Measurements from ENCODE around the gene RGS3.
"Not testable (repeated sequence)": the region's sequence is repeated elsewhere in the genome, so short reads cannot be mapped to it uniquely, and the experiment has no call there.

The RGS3 gene

DNA sequence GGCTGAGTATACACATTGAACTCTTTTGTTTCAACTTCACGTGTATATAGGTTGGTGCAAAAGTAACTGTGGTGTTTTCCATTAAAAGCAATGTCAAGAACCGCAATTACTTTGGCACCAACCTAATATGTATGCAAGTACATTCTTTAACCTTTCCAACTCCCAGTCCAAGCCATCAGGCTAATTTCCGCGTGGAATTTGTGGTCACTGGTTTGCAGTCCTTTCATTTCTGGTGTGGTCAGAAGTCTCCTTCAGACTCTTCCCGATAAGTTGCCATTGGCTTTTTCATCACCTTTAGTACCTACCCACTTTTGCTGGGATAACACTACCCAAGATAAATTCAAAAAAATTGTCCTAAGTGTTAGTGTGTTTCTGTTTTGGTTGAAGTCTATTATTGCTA, 84.0 kb downstream of the RGS3 start:
- no peak for DNase-seq (ENCODE audit: low spot score)

DNA sequence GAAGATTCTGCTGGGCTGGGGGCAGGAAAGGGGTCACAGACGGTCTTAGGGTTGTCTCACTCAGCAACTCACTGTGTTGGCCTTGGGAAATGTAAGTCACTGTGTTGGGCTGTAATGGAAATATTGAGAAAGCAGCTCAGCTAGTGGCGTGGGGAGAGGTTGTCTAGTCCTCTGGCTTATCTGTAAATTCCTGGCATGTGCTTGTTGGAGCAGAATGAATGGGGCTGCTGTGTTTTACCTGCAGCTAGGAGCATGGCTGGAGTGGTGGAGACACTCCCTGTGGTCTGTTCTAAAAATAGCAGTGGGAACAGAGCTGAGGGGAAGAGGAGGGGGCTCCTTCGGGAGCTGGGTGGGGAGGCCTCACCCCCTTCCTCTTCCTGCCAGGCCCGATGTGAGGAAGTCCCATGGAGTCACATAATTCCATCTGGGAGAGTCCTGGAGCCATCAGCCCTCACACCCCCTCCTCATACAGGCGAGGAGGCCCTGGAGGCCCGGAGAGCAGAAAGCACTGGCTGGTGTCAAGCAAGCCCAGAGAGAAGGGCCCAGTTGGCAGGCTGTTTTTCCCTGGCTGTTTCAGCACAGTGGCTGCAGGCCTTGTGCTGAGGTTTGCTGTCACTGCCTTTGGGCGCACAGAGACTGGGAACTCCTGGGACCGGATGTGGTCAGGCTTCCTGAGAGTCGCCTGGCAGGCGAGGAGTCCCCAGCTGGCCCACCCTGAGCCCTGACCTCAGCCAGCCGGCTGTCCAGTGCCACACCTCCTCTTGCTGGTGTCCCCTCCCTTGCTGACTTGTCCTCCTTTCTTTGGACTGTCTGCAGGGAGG, 84.9 kb downstream of the RGS3 start:
- no peak for DNase-seq (ENCODE audit: low spot score)

DNA sequence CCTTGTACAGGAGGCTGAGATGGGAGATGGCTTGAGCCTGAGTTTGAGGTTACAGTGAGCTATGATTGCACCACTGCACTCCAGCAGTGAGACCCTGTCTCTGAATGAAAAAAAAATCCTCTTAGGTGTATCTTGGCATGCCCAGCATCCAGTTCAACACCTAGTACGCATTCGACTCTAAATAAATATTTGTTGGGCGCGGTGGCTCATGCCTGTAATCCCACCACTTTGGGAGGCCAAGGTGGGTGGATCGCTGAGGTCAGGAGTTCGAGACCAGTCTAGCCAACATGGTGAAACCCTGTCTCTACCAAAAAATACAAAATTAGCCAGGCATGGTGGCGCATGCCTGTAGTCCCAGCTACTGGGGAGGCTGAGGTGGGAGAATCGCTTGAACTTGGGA, 86.4 kb downstream of the RGS3 start:
- not testable (repeated sequence) for DNase-seq (ENCODE audit: low spot score)

DNA sequence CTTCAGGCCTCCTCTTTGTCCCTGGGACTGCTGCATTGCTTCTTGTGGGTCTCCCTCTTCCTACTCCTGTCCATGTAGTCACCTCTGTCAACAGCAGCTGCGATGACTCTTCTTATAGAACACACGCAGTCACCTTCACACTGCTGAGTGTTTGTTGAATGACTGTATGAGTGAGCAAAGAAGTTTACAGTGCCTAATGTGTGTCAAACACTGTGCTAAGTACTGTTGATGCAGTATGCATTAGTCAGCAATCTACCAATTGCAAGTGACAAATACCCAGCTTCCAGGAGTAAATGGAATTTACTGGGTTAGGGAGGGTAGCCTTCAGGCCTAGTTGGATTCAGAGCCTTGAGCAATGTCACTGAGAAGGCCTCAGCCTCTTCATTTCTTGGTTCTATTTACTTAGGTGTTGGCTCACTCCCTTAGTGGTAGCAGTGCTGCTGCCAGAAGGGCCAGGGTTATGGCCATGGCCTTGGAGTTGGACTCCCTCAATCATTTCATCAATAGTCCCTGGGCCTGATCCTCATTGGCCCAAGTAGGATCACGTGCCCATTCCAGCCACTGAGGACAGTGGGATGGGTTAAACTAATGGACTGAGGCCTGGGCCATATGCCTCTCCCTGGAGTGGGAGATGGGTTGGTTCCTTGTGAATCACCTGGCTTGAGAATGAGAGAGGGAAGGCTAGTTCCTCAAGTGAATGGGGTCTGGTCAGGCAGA, 93.5 kb downstream of the RGS3 start:
- DNase-seq (ENCODE audit: low spot score) = no peak

DNA sequence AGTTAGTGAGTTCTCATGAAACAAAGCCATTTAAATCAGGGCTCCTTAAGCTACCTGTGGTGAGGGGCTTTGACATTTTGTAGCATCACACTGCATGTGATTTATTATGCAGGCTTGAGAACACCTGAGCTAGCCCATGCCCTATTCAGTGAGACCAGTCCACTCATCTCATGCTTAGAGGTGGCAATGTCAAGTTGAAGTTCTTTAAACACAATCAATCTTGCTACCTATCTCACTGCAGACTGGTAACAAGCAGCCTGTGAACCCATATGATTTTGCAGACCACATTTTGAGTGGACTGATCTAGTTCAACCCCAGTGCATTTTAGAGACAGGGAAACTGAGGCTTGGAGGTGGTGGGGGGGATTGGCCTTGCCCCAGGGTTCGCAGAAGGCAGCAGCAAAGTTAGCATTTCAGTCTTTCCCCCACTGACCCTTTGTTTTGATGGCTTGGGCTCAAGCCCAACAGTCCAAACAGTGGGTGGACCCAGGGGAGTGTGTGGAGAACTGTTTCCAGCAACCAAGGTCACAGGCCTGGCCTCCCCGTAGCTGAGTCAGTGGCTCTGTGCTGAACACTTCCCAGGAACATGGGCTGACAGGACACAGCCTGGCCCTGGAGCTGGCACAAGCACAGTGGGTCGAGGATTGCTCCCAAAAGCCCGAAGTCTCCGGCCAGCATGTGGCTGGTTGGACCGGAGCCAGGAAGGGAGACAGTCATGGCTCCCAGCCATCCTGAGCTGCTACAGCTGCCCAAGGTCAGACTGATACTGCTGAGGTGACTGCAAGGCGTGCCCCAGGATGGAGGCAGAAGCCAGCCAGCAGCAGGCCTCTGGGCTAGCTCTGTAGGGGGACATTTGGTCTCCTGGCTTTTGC, 95.3 kb downstream of the RGS3 start:
- DNase-seq (ENCODE audit: low spot score) = no peak

DNA sequence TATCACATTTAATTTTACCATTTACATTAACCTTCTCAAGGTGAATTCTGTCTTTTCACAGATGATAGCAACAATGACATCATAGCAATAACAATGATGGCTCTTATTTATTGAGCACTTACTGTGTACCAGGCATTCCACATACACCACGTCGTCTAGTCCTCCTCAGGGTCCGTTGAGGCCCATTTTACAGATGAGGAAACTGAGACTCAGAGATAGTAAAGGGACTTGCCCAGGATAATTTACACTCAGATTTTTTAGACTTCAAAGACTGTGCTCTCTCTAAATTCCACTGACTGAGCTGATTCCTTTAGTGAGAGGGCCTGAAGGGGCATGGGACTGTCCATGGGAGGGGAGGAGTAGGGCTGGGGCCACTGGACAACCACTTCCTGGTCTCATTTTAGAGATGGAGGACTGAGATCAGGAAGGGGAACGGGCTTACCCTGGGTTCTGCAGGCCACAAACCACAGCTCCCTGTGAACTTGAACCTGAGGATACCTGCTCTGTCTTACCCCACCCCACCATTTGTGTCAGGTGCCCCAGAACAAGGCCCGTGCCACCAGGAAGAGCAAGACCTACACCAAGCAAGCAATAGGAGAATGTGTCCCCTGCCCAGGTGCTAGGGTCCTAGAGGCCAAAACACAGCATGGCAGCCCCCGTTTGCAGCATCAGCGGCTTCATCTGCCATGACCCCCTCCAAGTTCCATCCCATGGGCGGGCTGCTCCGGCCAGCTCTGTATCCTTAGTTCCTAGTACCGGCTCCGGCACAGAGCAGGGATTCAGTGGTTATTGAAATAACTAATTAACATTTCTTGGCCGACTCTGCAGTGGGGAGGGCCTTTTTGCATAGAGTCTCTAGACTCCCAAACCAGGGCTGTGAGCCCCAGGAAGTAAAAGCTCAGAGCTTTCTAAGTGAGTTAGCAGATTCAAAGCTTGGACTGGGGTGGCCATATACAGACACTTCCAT, 96.6 kb downstream of the RGS3 start:
- no peak for DNase-seq (ENCODE audit: low spot score)

DNA sequence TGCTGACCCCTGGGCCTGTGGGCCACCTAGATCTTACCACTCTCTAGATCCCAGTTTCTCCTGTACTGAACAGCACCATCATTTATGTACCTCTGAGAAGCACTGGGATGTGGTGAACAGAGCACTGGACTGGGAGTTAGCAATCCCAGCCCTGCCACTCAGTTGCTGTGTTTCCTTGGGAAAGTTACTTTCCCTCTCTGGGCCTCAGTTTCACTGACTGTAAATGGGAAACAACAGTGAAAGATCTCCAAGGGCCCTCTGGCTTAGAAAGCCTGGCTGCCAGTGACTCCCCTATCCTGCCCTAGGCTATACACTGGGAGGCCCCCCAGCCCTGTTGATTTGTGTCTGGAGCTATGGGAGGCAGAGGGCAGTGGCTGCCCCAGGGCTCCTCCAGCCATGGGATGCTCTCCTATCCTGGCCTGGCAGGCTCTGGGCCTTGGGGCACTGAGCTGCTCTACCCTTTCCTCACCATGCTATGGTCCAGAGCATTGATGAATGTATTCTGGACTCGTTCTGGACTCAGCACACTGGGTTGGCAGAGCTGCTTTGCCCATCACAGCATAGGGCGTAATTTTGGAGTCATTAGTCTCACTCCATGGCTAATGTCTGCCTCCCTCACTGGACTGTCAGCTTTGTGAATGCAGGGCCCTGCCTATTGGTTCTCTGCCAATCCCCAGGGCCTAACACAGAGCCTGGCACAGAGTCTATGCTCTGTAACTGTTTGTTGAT, 99.3 kb downstream of the RGS3 start:
- DNase-seq (ENCODE audit: low spot score) = no peak

DNA sequence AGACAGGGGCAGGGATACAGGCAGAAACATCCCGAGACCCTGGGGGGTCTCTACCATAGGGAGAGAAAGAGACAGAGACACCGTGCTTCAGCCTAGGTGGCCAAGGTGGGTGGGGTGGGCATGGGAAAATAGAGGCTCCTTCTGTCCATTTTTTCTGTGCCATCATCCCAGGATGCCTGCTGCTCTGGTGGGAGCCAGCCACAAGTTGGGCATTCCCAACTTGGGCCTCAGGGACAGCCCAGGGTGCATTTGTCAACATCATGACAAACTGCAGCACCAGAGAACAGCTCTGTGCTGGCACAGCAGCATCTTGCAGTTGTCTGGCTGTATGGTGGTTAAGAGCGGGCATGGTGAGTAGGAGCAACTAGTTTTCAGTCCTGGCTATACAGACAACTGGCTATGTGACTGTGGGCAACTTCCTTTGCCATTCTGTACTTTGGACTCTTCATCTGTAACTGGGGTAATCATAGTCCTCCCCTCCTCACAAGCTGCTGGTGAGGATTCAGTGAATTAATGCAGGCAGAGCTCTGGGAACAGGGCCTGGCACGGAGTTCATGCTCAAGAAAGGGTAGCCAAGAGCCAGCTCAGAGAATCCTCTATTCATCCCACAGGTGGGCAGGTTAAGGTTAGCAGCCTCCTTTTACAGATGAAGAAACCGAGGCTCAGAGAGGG, 100.4 kb downstream of the RGS3 start:
- no peak for DNase-seq (ENCODE audit: low spot score)

DNA sequence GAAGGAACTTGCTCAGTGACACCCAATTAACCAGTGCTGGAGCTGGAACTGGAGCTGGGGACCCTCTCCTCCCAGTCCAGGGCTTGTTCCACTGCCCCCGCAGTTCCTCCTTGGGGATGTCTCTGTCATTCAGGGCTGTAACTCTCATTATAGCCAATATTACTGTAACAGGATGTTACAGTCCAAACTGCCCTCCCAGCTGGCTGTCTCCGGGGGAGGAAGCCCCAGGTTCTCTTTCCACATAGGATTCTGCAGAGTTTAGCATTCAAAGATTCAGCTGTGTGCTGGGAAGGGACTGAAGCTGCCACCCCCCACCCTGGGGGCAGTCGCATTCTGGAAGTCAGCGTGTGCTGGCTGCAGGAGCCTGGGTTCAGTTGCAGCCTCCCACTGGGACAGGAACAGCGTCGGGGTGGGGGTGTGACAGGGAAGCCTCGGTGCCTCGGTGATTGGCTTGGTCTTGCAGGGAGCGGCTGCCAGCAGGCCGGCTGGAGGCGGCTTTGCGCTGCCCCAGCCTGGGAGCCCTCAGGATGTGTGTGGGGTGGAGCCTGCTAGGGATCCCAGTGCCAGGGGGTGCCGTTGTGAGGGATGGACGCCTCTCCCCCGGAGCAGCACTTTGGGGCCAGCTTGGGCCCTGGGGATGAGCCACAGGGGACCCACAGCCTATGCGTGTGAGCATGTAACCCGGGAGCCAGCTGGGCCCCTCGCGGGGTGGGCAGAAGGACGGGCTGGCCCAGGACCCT, 101.1 kb downstream of the RGS3 start:
- no peak for DNase-seq (ENCODE audit: low spot score)

DNA sequence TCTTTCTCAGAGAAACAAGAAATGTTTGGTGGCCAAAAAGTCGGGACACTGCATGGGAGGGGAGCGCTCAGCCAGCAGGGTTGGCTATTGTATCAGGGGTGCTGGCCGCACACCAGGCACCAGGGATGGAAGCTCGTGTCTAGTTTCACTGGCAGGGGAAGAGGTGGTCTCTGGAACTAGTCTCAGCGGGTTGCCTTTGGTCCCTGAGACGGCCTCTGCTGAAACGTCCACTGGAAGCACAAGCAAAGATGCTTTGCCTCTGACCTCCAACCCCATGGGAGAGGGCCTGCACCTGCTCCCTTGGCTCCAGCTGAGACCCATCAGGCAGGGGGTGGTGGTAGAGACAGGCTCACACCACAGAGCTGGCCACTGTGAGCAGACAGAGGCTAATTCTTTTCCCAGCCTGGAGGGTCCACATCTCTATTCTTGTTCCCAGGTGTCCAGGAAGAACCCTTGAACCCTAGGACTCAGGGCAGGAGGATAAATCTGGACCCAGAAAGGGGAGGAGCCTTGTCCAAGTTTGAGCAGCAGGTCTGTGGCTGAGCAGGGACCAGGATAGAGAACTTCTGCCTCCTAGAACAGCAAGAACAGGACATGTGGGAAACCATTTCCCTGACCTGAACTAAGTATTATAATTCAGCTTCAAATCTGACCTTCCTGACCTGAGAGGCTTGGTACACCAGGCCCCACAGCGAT, 102.6 kb downstream of the RGS3 start:
- DNase-seq (ENCODE audit: low spot score) = no peak

DNA sequence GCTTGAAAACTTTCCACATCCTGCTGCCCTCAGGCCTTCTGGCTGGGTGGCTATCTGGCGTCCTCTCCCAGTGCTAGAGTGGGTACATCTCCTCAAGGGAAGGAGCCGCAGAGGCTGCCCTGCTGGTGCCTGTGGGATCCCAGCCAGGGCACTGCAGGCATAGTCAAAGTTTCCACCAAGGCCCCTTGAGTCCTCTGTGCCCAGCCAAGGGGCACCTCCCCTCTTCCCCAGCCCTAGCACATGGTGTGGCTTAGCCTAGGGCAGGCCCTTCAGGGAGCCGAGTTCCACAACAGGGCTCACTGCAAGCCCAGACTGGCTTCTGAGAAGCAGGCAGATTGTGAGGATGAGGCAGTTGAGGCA, 103.2 kb downstream of the RGS3 start:
- DNase-seq (ENCODE audit: low spot score) = no peak

DNA sequence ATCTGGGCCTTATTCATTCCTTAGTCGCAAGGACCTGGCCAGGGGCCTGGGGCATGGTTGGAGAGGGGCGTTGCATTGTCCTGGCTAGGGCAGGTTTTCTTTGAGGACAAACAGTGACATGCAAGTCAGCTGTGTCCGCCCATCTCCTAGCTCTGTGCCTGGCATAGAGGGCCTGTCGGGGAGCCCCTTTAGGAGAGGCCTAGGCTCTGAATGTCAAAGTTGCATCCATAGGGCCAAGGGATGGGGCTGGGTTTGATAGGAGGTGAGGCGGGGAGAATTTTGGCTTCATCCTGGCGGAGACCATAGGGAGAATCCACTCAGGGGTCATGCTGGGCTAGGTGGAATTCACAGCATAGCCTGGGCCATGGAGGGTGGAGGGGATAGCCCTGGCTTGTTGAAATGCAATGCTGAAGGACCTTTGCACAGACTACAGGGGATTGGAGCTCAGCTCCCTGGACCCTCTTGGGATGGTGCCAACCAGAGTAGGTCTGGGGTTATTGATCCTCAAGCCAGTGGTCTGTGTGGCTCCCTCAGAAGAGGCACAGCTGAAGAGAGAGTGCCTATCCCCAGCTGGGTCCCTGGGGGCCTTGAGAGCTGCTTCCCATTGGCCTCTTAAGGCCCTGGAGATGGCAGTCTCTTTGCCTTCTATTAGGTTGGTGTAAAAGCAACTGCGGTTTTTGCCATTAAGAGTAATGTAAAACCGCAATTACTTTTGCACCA, 104.0 kb downstream of the RGS3 start:
- no peak for DNase-seq (ENCODE audit: low spot score)

DNA sequence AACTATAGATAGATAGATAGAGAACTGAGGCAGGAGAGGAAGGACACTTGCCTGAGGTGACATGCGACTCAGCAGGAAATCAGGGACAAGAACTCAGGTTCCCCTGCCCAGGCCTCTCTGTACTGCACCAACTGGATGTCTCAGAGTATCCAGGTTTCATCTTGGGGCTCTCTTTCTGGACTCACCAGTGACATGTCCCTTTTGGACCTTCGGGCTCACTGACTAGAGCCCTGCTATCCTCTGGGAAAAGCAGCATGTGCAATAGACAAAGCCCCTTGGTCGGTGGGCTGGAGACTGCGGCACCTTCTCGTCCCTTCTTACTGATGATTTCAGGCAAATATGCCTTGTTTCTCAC, 104.5 kb downstream of the RGS3 start:
- no peak for DNase-seq (ENCODE audit: low spot score)

DNA sequence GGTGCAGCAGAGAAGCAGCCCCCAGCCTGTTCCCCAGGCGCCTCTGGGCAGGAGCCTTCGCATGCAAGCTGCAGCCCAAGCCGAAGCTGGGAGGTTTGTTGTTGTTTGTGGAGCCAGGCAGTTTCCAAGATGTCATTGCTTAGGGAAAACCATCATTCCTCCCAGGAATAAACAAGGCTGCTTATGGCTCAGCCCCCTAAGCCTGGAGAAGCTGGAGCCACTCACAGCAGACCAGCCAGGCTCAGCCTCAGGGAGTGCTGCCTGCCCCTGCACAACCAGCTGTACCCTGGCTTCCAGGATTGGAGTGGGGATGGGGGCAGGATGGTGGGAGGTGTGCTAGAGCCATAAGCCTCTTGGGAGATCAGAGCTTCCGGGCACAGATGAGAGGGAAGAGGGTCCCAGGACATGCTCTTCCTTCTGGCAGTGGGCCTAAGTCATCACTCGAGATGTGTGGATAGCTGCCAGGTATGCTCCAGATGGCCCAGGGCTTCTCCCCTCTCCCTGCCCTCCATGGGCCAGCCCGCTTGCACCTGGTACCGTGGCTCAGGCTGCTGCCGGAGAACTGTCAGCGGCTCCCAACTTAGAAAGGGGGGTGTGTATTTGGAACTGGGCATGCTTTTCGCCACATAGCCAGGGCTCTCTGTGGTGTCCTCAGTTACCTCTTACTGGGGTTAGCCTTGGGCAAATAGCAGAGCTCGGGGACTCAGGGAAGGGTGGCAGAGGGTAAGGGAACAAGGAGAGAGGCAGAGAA, 105.2 kb downstream of the RGS3 start:
- DNase-seq (ENCODE audit: low spot score) = no peak

DNA sequence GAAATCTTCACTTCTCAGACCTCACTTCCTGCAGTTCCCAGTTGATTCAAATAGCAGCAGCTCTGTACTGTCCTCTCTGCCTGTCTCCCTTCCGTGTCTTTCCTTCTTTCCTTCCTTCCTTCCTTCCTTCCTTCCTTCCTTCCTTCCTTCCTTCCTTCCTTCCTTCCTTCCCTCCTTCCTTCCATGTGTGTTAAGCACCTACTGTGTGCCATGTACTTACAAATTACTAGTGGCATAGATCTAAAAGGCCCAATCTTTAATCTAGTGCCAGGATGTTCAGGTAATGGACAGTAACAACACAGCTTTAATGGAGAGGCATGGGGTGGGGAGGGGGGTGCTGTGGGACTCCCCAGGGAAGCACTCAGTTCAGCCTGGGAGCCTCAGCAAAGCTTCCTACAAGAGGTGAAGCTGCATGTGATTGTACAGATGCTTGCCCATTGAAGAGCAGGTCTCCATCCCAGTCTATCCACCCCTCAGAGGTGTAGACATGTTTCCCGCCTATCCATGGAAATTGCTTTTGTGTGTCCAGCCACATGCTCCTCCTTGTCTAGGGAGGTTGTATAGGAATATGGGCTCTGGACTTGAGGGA, 106.0 kb downstream of the RGS3 start:
- no peak for DNase-seq (ENCODE audit: low spot score)

DNA sequence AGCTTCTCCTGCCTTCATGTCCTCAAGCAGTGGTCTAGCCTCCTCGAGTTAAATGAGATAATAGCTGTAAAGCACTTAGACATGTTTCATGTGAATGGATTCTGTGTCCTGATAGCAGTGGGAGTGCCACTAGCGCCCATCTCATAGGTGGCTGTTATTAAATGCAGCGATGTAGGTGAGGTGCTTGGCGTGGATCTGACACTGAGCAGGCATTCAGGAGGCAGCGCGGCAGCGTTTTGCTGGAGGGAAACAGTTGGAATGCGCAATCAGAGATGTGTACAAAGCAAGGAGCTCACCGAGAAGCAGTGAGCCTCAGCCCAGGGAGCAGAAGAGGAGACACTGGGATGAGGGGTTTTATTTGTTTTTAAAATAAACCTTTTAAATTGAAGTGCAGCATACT, 106.6 kb downstream of the RGS3 start:
- no peak for DNase-seq (ENCODE audit: low spot score)
